GM15510 (cell line): ENCODE data around the gene FOXO4.
A peak's percentile ranks its signal among the peaks of the same experiment; 100 is the strongest.

Experiments
- POLR2A ChIP-seq: IDR thresholded peaks from 3 replicates; pipeline ENCODE4 v1.6.1; 2011; ENCODE audit warnings: borderline replicate concordance; ENCODE audit not compliant: insufficient read length; ENCODE audit errors: extremely low read depth

The FOXO4 gene, protein sequence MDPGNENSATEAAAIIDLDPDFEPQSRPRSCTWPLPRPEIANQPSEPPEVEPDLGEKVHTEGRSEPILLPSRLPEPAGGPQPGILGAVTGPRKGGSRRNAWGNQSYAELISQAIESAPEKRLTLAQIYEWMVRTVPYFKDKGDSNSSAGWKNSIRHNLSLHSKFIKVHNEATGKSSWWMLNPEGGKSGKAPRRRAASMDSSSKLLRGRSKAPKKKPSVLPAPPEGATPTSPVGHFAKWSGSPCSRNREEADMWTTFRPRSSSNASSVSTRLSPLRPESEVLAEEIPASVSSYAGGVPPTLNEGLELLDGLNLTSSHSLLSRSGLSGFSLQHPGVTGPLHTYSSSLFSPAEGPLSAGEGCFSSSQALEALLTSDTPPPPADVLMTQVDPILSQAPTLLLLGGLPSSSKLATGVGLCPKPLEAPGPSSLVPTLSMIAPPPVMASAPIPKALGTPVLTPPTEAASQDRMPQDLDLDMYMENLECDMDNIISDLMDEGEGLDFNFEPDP

DNA sequence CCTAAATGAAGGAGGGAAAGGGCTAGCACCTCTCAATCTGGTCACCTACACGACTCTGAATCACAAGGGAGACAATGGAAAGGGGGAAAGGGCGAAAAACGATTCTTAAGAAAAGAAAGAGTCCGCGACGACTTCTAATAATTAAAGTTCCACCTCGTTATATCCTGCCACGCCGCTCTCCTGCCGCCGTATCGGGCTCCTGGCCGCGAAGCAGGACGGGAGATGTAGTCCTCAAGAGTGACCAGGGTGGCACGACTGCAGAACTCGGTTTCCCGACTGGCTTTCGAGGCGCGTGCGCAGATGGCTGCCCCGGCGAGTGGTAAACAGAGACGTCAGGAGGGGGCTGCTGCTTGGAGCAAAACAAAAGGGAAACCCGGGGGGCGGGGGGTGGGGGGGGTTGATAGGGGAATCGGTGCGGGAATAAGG is at the start of gene FOXO4:
FOXO4 (plus strand) TSS at position 297 of the 426 bp plus-strand sequence. CDS start 678 bp downstream, outside the sequence.
- peak; percentile 67 for TF ChIP-seq POLR2A

DNA sequence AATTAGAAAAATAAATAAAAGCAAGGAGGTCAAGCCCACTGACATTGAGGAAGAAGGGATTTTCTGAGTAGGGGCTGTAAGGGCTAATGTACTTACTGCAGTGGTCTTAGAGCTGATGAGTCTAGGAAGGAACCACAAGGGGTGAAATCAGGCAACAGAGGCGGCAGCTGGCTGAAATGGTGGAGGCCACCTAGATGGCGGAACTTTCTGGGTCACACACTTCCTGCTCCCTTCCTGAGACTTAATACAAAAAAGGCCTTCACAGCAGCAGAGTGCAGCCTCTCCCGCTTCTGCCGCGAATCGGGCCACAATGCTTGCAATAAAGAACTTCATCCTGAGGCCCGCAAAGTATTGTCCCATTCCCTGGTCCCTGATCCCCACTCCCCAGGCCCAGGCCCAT is 42.9 kb upstream of the FOXO4 start:
- TF ChIP-seq POLR2A, result no peak

DNA sequence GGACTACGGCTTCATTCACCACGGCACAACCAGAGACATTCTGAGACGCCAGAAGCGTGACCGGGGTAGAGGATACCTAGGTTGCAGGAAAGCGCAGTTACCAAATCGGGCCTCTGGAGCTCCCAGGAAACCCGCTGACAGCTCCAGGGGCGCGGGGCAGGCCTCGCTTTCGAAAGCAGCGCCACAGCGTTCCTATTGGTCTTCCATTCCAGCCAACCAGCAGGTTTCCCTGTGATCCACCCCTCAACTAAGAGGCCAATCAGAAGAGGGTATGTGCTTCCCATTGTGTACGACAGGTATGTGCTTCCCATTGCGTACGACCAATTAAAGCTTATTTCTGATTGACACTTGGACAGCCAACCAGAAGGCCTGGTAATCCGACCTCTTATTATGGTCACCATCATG is 42.4 kb upstream of the FOXO4 start:
- no peak for TF ChIP-seq POLR2A

DNA sequence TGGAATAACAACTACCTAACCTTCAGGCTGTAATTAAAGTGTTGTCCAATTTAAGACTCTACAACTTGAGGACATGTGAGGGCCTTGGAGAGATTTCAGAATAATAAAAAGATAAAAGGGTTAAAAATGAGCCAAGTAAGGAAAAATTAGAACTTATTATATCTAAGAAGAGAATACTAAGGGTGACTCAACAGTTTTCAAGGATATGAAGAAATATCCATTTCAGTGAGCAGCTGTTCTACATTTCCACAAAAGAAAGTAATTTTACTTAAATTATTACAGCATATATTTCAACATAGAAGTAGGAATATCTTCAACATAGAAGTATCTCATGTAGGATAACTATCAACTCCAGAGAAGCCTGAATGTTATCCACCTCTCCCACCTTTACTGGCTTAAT is 38.8 kb upstream of the FOXO4 start:
- no peak for TF ChIP-seq POLR2A

DNA sequence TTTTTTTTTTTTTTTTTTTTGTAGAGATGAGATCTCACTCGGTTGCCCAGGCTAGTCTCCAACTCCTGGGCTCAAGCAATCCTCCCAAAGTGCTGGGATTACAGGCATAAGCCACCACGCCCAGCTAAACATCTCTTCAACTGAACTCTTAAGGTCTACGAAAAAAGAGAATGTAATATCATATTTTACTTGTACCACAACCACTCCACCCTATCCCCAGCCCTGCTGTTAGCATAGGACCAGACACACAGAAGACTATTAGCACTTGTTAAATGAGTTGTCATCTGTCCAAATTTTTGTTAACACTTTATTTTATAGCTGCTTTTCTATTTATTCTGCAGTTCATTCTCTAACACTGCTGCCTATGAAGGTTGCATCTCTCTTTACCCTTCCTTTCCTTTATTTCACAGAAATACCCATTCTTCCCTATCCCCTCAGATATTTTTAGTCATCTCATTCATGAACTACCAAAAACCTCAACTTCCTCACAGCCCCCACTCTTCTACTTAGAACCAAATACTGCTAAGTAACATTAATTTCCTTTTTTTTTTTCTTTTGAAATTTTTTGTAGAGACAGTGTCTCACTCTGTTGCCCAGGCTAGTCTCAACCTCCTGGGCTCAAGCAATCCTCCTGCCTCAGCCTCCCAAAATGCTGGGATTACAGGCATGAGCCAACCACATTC is 37.7 kb upstream of the FOXO4 start:
- no peak for TF ChIP-seq POLR2A

DNA sequence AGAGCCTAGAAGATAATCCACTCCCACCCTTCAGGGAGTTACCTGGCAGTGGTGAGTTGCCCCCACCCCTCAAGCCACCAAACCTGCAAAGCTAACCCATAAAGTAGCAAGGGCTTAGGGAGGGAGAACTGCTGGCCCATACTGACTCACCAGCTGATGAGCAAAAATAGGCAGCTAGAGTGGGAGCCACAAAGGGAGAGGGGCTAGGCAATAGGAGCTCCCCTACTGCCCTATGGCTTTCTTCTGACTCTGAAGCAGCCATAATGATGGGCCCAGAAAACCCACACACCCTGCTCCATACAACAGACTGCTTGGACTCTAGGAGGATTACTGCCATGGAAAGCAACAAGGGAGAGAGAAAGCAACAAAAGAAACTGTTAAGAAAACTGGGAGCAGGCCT is 35.5 kb upstream of the FOXO4 start:
- TF ChIP-seq POLR2A, result no peak

DNA sequence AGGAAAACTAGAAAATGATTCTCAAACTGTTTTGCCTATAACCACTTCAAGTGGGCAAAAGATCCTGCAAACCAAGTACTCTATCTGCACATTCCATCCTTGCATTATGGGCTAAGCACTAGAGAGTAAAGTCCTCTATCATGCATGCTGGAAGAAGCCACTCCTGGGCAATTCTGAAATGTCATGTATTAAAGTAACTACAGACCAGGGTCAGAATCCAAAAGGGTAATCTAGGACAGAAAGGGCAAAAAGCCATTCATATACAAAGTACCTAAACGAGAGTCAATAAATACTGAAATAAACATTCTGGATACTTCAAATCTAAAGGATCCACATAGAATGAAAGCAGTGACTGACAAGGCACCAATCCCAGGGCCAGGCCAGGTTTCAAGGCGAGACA is 28.6 kb upstream of the FOXO4 start:
- TF ChIP-seq POLR2A, result no peak

DNA sequence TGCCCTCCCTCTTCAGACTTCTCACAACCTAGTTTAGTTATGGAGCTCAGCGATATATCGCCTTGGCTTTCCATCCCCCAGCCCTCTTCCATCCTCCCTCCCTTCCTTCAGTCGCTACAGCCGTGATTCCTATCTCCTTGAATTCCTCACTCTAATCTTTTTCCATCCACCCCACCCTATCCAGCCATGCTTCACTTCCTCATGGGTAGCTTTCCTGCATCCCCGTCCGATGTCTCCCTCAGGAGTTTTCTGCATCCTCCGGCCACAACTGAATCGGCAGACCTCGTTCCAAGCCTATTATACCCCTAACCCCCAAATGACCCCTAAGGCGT is 28.0 kb upstream of the FOXO4 start:
- TF ChIP-seq POLR2A, result no peak

DNA sequence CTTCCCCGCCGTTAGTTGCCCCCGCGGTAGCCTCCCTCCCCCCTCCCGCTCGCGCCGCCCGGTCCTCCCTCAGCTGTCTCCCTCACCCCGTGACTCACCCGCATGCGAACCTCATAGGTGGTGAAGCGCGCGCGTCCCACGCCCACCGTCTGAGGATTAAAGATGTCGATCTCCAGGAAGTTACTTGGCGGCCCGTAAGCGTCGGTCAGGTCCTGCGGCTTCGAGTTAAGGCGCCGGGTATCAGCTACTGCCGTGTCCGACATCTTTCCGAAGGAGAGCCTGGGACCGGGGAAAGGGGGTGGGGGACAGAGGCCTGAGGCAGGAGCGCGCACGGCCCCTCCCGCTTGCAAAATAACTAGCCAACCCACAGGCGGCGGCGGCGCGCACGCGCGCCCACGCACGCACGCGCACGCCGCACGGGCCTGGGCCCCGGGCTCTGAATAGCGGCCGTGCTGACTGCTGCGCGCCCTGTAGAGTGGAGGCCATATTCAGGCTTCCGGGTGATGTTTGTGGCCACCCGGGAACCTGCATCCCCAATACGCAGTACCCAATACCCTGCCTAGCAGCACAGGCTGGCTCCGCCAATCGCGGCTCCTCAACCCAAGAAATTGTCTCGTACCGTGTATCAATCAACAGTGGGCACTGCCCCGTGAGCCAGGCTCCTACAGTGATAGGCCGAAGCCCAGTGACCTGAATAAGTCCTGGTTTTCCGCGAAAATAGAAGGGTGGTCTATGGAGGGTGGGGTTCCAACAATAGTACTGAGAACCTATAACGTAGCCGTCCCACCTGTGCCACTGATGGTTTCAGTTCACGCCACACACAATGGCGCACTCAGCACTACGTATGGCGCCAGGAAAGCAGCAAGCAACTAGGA is 27.4 kb upstream of the FOXO4 start, which contains the start of gene SNX12:
SNX12 (minus strand) TSS at position 291 of the 875 bp plus-strand sequence; CDS start at position 263, 28 bp downstream.
- TF ChIP-seq POLR2A, result peak; percentile 72

DNA sequence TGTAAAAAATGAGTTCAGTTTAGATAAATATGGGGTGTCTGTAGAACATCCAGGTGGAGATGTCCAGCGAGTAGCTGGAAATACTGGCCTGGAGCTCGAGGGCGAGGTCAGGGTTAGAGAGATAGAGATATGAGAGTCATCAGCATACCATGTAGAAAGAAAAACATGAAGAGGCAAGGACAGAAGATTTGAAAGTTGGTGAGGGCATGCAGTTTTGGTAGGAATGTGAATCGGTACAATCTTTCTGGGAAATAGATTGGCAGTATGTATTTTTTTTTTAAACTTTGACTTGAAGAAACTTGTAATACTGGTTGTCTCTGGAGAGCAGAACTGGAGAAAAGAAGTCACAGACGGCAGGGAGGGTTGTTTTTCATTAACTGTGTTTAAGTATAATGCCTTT is 25.1 kb upstream of the FOXO4 start:
- no peak for TF ChIP-seq POLR2A

DNA sequence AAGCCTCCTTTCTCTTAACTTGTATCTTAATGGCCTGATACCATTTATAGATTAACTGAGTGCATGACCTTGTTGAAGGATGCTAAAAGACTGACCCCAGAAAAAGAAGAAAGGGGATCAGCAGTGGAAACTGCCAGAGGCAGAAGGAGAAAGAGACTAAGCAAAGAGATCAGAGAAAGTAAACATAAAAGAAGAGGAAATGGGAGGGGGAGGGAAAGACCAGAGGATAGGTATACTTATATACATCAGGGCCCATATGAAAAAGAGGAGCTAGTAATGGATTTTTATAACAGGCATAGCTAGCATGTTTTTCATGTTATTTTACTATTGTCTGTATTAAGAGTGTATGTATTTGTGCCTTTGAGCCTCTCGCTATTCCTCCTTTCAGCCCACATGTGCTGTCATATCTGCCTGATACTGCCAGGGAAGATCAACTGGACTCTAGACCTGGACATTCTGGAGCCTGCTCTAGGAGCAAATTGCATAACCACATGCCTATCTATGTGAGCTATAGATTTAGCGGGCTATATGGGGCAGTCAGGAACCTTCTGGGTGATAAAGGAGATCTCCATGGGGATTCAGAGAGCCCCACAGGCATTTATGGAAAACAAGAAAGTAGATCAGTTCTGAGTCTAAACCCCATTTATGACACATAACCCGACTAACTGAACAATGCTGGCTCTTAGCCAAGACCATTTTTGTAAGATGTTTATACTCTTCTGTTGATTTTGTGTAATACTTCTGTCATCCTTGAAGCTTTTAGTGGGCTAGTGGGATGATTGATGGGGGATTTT is 14.1 kb upstream of the FOXO4 start:
- TF ChIP-seq POLR2A, result no peak

DNA sequence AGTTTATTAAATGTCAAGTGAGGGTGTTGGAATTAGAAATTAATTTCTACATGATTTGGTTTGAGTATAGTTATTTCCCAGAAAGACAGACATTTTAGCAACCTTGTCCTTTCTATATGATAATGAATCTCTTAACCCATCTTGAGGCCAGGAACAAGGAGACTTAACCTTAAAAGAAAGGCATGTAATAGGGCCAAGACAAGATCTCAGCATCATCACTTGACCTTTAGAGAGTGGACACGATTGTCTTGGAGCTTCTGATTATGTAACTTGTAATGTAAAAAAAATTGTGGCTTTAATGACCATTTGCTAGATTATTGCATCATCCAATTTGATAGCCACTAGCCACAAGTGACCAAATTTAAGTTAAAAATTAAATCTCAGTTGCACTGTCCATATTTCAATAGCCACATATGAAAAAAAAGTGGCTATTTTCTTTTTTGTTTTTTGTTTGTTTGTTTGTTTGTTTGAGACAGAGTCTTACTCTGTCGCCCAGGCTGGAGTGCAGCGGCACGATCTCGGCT is 13.5 kb upstream of the FOXO4 start:
- no peak for TF ChIP-seq POLR2A

DNA sequence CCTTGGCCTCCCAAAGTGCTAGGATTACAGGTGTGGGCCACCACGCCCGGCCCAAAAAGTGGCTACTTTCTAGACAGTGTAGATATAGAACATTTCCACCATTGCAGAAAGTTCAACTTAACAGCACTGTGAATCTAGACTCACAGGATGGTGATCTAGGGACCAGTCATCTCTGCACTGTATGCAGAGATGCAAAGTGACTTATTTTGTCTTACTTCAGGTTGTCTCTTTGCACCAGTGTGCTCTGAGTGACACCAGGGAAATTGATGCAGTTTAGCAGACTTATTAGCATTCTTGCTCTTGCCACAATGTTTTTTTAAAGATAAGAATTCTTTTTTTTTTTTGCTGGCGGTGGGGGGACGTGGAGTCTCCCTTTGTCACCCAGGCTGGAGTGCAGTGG is 12.8 kb upstream of the FOXO4 start:
- TF ChIP-seq POLR2A, result no peak

DNA sequence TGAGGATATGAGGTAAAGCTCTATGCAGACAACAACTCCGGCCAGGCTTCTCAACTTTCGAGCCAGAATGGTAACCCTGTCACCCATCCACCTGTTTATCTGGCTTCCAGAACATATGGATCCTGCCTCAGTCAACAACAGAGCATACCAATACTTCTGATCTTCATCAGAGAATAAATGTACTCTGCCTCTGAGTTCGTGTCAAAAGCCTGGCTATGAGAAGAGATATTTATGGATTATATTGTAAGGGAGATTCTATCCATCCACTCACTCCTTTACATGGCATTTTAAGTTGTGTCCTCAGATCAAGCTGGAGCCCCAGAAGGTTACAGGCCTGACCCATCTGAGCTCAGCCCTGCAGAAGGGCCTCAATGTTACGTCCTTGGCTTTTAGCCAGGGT is 9.8 kb upstream of the FOXO4 start:
- TF ChIP-seq POLR2A, result no peak
